NCI-H2171 treated with DMSO at 0.1 percent for 48 hours (cell line): Measurements from ENCODE around the gene RILP.

Experiments
- DNase-seq: peaks from one replicate; lab custom pipeline; 2025; lab: John Stamatoyannopoulos, UW

The RILP gene

DNA sequence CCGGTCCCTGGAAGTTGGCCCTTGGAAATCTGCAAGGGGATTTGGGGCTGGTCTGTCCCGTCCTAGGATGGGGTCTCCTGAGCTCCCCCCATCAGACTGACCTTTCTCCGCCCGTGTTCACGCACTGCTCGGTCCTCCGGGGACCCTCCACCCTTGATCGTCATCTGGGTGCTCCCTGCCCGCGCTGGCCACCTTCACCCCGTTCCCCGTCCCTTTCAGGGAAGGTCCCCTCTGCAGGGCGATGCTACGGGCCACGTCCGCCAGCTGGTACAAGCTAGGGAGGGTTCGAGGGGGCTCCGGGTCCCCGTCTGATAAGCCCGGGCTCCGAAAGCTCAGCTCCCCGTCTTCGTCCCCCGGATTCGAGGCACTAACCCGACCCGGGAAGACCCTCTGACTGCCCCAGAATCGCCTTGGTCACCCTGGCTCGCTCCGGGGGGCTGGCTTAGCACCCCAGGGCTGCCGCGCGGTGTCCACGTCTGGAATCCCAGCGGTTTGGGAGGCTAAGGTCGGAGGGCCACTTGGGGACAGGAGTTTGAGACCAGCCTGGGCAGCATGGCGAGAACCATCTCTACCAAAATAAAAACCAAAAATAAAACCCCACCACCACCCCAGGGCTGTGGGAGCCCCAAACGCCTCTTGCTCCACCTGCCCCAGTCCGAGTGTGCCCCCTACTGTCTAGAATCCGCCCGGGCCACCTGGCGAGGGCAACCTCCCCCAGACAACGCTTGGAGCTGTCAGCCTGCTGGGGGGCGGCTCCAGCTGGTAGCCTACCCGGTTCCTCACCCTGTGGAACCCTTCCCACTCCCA lies 20.0 kb downstream of the RILP start:
- peak; percentile 67 for DNase-seq

DNA sequence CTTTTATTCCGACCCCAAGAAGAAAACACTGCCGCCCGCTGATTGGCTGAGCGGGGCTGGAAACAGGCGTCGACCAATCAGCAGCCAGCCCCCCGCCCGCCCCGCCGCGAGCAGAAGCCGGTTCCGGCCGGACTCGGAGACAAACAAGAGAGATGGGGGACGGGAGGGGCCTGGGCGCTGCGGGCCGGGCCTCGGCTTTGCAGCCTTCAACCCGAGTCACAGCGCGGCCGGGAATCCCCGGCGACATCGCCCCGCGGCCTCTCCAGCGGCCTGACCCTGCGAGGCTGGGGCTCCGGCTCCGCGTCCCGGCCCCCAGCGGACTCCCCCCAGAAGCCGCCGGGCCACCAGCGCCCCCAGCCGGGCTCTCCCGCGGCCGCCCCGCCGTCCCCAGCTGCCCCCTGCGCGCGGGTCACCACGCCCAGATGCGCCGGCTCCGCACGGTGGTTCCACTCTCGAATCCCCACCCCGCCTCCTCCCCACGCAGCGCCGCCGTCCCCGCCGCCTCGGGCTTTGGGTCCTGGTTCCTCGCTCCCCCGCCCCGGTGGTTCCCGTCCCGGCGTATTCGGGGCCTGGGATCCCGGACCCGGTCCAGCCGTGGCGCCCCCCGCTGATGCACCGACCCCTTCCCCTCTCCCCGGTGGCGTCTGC lies 20.7 kb downstream of the RILP start:
- peak; percentile 99 for DNase-seq

DNA sequence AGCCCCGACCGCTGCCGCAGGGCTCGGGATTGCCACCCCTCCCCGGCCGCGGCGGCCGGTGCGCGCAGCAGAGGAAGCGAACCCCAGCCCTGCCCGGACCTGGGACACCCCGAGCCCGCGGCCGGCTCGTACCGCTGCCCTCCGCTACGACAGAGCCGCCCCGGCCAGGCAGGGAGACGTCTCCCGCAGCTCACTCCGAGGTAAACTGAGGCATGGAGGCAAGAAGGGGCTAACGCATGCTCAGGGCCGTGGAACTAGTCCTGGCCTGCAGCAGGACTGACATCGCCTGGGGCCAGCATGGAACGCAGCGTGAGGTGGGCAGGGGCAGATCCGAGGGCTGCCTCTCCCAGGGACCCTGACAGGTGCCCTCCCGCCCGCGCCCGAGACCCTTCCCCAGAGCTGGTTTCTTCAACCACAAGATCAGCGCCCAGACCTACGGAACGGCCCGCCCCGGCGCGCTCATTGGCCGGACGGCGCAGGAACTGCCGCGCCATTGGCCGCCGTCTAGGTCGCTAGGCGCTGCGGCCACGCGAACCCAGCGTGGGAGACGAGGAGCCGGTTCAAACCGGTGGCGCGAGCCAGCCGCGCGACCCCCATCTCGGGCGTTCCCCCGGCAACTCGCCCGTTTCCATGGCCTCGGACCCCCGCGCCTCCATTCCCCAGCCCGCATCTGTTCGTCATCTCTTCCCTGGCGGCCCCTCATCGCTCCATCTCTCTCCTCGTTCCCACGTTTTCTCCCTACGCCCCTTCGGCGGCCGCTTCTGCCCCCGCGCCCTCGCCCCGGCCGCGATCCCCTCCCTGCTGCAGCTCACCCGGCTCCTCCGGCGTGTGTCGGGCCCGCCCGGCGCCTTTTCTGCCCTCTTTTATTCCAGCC lies 21.4 kb downstream of the RILP start, which contains the start of gene SLC43A2:
SLC43A2 (minus strand) TSS at position 853 of the 874 bp plus-strand sequence. CDS start 960 bp downstream, outside the sequence.
- DNase-seq, result peak; percentile 94

DNA sequence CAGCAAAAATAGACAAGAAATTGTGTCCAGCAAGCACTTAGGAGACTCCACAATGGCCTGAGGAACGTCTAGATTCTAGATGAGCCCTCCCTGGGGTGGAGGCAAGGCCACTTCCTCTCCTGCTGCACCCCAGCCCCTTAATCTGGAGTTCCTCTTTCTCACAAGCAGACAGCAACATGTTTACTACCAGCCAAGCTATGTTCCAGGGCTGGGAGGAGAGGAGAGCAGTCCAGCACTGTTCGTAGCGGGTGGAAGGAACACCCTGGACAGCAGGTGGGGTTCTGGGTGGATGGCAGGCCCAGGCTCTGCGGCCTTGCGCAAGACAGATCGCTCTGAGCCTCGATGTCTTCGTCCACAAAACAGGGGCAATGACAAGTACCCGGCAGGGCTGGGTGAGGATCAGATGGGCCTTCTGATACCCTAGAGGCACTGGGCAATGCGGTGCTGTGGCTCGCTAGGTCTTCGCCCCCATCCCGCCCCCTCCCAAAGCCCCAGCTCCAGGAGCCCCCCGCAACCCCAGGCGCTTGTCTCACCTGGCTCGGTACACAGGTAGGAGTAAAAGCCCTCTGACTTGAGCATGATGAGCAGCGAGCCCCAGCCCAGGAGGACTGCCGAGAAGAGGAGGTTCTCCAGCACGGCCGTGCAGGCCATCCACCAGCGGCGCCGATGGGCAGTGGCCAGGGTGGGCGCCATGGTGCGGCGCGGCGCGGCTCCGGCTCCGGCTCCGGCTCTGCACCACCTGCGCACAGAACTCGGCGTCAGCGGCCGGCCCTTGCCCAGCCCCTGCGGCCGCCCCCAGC lies 22.3 kb downstream of the RILP start:
- DNase-seq, result no peak

DNA sequence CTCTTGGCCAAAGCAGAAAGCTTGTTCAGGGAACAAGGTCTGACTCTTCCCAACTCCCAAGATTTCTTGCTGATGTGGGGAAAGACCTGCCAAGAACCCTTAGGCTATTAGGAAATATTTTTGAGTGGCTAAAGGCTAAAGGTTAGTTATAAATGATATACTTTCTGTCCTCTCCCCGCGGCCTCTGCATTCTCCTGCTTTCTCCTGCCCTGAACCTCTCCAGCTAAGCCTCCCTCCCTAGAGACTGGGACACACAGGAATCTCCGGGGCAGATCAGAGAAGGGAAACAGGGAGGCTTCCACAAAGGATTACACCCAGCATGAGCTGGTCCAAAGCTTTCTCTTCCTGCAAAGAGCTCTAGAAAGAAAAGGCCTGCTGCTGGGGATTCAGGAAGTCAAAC lies 23.3 kb downstream of the RILP start:
- no peak for DNase-seq

DNA sequence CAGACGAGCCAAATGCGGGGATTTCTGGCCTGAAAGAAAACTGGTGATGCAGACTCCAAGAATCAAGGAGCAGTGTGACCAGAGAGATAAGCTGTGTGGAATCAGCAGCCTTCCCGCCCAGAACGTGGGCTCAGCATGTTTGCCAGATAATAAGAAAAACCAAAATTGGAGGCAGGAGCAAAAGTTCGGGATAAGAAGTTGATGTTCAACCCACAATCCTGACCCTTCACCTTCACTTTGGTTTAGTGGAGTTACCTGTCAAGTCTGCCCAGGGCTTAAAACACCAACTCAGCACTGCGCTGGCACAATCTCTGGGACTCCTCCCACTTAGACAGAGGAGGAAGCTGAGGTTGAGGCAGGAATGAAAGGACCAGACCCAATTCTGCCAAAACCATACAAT lies 24.1 kb downstream of the RILP start:
- DNase-seq, result no peak

DNA sequence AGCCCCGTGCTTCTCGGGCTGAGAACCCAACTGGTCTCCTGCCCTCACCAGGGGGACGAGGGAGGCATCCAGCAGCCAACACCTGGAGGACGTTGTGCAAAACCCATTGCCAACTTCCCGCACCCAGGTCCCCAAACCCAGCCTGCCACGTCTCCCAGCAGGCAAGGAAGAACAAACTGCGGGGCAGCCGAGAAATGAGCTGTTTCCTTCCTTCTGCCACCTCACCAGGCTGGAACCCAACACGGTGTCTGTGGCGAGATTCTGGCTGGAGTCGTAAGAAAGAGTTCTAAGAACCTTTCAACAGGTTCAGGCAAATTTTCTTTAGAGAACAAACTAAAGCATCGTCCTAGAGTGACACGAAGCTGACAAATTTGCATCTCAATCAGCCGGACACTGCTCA lies 24.6 kb downstream of the RILP start:
- DNase-seq, result no peak

DNA sequence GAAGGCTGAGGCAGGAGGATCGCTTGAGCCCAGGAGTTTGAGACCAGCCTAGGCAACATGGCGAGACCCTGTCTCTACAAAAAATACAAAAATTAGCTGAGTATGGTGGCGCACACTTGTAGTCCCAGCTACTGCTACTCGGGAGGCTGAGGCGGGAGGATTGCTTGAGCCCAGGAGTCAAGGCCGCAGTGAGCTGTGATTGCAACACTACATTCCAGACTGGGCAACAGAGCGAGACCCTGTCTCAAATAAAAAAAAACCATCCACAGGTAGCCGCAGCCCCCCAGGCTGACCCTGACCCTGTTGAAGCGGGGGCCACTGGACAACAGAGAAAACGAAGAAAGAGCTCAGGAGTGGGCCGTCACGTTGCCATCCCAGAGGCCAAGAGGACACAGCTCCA lies 25.0 kb downstream of the RILP start:
- no peak for DNase-seq

DNA sequence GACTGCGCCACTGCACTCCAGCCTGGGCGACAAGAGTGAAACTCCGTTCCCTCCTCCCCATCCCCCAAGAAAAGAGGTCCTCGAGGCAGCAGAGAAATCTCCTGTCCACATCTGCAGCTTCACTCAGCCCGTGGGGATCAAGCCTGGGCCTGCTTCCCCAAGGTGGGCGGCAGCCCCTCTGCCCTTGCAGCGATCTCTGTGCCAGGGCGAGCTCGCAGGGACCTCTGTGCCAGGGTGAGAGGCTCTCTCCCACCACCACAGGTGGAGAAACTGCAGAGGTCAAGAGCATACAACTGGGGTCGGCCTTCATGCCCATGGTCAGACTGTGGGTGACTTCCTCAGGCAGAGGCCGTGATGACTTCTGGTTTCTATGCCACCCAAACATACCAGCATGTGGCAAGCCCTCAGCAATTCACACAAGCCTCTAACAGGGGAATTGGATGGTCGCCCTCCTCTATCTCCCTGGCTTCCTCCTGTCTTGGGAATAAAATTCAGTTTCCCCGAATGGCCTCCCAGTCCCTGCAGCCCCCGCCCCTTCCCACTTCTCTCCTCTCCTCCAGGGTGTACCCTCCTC lies 26.5 kb downstream of the RILP start:
- no peak for DNase-seq

DNA sequence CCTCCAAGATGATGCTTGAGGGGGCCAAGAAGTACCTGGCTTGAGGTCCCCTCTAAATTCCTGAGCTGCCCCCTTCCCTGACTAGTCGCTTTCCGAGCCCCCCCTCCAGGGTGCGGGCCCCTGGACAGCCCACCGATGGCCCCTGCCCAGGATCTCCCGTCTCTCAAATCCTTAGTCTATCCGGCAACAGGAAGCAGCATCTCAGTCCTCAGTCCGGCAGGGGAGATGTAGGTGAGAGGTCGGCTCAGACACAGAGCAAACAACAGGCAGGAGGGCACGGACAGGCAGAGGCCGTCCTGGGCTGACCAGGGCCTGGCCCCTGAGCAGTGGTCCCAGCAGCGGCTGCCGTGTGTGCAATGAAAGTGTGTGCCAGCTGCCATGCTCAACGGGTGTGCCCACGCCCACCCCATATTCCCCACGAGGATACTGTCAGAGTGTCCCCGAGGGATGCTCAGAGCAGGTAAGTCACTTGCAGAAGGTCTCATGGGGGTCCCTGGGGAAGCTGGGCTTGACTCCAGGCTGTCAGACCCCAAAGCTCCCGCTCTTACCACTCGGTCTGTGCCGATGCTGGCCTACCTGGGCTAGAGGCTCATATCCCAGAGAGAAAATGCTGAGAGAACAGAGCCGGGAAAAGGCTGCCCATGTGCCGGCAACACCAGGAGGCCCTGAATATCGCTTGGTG lies 28.3 kb downstream of the RILP start:
- peak; percentile 20 for DNase-seq

DNA sequence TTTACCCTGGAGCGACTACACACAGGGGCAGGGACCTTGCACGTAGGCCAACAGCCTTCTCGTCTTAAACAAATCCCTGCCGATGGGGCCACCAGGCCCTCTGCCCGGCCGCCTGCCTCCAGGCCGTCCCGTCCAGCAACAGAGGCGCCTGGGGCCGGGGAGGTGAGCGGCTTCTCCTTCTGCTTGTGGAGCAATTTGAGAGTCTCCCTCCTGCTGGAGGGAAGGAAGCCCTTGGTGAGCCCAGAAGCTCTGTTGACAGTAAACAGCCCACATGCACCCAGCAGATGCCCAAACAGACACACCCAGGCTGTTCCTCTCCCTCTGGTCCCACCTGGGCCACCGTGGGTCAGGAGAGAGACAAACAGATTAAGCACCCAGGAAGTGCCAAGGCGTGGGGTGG lies 29.2 kb downstream of the RILP start:
- no peak for DNase-seq

DNA sequence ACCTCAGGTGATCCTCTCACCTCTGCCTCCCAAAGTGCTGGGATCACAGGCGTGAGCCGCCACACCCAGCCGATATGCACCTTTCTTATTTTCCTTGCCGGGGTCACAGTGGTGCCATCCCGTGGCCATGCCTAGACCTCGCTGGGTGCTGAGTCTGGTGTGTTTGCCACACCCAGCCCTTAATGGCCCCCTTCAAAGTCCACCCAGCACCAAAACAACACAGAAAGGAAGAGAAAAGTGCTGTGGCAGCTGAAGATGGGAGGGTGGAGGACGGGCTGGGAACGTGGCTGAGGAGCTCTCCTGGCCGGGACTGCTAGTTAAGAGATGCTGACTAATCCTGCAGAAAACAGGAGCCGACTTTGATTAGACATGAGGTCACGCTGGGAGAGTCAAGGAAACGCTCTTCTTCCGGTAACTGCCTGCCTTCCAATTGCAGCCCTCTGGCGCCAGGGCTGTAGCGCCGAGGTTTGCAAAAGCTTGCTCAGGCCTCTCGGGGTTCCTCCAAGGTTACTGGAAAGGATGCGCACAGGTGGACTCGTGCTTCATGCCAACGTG lies 32.0 kb downstream of the RILP start:
- no peak for DNase-seq

DNA sequence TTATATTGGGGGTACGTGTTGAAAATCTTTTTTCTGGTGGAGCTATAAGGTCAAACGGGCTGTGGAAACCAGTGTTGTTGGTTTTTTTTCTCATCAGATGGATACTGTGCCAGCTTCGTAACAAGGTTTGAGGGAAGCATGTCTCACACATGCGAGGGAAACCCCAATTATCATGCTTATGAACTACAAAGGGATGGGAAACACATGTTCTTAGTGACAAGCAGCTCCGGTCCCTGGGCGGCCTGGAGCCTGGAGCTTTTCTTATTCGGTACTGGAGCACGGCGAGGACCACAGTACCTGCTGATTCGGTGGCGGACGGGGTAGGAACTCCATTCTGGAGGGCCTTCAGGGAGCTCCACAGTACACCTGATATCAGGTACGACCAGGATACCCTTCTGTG lies 33.6 kb downstream of the RILP start:
- DNase-seq, result no peak

DNA sequence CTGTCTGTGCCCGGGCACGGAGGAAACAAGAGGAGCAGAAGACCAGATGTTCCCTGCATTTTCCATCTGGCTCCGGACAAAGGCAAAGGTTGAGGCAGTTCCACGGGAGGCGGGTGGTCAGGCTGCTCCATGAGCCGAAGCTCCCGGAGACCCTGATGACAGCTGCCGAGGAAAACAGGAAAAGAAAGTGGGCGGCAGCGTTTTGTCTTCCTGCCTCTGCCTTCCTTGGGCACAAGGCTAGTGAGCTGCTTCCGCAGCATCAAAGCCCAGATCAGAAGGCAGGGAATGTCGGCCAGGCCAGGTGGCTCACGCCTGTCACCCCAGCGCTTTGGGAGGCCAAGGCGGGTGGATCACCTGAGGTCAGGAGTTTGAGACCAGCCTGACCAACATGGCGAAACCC lies 37.3 kb downstream of the RILP start:
- DNase-seq, result no peak

DNA sequence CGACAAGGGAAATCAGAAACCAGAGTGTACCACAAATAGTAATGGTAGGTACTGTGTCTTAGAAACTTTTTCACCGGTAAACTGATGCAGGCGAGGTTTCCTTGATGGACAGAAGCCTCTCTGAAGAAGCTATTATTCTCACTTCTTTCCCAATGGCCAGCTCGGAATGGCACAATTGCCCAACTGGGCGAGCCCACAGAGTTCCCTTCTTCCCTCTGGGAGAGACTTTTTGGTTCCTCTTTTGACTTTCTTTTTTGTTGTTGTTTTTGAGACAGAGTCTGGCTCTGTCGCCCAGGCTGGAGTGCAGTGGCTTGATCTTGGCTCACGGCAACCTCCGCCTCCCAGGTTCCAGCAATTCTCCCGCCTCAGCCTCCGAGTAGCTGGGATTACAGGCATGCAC lies 38.0 kb downstream of the RILP start:
- DNase-seq, result no peak

DNA sequence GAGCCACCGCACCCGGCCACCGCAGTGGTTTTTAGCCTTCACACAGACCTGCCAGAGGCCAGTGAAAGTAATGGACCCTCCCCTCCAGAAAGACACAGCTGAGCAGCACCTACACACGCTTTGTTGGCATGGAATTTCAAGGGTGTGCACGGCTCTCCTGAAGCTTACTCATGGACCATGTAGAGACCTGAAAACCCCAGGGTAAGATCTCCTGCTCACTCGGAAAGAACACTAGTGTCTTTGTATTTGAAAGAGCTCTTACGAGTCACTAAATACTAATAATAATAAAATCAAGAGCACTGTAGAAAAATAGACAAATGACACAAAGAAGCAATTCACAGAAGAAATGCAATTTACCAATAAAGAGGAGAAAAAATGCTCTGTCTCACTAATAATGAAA lies 41.0 kb downstream of the RILP start:
- no peak for DNase-seq

DNA sequence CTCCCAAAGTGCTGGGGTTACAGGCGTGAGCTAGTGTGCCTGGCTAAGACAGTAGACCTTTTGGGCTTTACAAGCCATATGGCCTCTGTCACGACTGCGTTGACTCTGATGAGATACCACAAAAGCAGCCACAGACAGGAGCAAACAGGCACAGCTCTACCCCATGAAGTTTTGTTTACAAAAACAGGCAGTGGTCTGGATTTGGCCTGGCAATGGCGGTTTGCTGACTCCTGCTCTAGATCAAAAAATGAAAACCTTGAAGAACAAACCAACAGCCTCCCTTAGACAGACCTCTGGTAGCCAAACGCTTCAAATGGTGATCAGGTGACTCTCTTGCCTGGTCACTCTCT lies 41.7 kb downstream of the RILP start:
- no peak for DNase-seq

DNA sequence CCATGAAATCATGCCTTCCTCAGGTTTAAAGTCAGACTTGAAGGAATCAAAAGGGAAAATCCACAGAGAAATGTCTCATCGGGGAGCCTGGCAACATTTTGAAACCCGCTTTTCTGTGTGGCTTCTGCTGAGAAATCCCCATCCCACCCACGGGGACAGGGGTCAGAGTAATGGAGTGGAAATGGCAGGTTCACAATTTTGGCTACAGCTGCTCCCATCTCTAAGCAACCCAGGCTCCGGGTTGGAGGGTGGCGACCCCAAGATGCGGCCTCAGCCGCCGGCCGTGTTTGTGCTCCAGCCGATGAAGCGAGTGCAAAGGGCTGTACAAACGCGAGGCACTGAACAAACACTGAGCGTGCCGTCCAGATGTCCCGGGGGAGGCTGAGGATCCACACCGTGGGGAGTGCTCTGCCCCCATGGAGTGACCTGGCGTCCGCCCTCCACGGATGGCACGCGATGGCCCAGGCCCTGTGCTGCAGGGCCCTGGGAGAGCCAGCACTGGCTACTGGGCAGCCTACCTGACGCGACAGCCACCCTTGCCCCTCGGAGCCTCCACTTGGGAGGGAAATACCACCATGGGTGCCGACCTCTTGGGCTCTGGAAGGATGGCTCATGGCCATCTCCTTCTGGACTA lies 43.2 kb downstream of the RILP start:
- no peak for DNase-seq

DNA sequence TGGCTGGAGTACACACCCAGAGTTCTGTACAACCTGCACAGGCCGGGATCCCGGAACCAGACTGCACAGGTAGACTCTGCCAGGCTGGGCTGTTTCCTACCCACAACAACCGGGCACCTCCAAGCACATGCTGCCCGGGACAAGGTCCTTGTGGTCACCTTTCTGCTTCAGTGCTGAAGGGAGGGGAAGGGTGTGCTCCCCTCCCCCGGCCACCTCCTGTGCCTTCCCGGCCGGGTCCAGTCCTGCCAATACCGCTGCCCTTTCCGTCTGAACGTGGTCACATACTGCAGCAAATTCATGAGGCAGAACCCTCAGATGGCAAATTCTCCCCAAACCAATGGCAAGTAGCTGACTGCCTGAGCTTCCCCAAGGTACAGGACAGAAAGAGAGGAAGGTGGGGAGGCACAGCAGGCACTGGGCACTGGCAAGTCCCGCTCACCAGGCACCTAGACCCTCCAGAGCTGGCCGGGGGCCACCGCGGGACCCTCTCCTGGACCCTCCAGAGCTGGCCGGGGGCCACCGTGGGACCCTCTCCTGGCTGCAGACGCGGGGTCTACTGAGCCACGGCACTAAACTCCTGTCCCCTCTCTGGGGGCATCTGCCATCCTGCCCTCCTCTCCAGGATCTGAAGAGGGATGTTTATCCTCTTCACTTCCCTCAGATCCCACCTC lies 43.9 kb downstream of the RILP start:
- no peak for DNase-seq
